Islet precursor cell (in vitro differentiated cells): ENCODE data around the gene ERF.

Experiments used
- DNase-seq: peaks from one replicate; pipeline ENCODE4 v3.0.0-alpha.2; 2018

ERF gene

DNA sequence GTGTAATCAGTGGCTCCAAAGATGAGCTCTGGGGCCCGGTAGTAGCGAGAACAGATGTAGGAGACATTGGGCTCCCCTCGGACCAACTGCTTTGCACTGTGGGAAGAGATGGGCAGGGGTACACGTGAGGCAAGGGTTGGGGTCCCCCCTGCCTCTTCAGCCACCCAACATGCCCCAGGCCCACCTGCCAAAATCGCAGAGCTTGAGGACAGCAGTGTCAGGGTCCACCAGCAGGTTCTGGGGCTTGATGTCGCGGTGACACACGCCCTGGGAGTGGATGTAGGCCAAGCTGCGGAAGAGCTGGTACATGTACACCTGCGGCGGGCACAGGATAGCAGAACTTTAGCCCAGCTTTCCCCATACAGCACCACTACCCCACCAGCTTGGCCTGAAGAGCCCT, 20.6 kb downstream of the ERF start:
- no peak for DNase-seq

DNA sequence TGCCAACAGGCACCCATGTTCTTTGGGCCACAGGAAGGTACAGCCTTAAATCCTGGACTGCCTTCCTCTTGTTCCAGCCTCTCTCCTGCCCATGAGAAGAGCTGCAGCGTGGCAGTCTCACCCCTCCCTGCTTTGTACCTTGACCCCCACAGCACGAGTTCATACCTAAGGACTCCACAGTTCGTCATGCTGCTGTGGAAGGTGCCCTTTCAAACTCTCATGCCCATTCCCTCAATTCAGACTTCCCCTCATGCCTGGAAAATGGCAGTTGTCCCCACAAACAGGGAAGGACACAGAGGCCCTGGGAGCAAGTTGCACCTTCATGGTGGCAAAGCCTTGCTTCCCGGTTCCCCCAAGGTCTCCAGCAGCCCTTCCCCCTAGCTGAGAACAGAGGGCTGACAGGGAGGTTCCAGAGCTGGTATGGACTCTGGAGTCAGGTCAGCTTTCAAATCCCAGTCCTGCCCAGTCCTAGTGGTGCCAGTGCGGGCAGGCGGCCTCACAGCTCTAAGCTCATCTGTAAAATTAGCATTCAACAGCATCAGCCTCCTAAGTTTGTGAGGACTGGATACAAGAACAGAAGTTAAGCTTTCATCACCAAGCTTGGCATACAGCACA, 21.1 kb downstream of the ERF start:
- no peak for DNase-seq

DNA sequence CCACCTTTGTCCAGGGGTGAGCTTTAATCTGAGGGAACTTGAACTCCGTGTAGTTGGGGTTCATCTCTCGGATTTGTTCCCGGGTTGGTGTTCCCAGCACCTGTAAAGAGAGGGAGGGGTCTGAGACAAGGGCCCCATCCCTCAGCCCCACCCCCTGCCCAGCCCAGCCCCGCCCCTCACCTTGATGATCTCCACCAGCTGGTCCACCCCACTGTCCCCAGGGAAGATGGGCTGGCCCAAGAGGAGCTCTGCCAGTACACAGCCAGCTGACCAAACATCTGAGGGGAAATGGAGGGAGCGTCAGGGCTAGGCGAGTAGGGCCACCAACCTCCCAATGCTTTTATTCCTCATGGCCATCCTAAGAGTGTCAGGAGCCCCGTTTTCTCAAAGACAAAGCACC, 21.8 kb downstream of the ERF start:
- DNase-seq, result no peak

DNA sequence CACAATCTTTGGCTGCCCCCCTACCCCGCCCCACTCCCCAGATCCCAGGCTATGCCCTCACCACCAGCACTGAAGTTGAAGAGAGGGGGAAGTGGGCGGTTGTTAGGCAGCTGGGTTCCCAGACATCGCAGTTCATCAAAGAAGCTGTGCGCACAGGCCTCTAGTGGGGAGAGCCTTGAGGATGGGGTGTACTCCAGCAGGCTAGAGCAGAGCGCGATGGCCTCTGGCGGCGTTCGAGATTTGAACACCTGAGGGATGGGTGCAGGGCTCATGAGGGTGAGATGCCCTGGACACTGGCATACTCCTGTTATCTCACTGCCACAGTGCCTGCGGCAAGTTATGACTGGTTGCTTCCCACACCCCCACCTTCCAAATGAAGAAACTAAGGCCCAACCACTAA, 22.5 kb downstream of the ERF start:
- DNase-seq, result no peak

DNA sequence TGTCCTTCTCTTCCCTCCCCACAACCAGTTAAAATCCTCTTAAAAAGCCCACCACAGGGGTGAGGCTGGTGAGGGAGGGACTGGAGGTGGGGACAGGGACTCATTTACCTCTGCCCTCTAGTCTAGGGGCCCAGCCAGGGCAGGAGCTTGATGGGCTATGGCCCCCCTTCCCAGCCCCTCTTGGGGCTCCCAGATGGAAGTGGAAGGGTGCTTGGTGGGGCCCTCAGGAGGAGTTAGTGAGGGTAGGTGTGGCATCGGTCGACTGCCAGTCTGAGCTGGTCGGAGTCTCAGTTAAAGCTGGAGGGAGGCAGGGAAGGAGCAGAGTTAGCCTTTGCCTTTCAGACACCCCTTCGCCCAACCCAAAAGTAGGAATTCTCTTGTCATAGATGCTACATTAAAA, 24.4 kb downstream of the ERF start:
- DNase-seq, result no peak

DNA sequence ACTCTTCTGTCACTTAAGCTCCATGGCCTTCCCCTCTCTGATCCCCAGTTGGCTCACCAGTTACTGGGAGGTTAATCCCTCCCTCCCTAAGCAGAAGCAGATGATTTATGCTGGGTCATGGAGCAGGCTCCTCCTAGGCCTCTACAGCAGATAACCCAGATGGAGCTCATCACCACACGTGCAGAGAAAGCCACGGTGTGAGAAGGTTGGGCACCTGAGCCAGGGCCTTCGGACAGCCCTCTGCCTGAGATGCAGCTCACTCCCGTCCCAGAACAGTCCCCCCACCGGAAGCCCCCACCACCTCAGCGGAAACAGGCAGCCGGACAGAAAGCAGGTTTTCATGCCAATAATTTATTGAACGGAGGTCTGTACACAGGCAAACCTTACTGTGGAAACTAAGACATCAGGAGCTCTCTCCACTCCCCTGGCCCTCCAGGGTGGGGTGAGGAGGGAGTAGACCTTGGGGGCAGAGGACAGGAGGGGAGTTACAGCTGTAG, 25.0 kb downstream of the ERF start:
- no peak for DNase-seq

DNA sequence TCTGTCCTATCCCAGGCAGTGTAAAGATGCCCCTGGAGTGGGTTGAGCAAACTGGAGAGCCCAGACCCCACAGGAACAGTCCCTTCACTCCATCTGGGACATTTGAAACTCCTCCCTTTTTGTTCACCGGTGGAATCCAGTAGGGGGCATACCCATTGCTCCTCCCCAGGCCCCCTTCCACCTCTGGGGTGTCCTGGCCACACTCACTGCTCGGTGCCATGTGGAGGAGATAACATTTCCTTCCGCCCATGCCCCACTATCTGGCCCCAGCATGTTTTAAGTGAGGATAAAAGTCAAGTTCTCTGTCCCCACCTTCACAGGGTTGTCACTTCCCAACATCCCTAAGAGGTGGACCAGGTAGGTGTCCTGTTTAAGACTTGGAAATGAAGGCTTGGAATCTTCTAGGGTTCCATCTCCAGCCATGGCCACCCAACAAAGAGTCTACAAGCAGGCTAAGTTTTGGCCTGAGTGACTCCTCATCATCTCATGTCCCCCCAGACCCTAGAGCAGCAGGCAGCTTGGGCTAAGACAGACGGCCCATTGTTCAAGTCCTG, 25.6 kb downstream of the ERF start:
- DNase-seq, result no peak

DNA sequence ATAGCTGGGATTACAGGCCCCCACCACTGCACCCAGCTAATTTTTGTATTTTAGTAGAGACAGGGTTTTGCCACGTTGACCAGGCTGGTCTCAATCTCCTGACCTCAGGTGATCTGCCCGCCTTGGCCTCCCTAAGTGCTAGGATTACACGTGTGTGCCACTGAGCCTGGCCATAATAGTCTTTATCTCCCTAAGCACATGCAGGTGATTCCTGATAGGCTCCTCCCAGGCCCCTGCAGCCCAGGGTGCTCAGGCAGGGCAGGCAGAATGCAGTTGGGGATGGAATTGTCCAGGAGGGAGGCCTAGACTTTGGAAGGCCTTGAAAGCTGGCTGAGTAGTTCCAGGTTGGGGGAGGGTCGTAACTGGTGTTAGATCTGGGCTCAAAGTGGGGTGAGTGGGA, 26.3 kb downstream of the ERF start:
- DNase-seq, result no peak

DNA sequence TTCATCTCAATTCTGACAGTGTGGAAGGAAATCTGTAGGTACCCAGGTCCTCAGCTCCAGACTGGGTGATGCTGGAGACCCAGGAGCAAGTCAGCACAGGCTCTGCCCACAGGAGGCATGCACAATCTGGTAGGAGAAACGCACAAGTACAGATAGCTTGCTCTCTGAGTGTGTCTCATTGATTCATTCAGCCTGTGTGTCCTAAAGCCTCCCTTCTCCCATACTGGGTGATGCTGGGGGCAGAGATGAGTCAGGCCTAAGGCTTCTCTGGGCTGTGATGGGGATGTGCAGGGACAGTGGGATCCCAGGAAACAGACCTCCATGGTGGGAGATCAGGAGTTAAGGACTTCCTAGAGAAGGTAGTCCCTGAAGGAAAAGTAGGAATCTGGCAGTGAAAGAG, 28.0 kb downstream of the ERF start:
- no peak for DNase-seq

DNA sequence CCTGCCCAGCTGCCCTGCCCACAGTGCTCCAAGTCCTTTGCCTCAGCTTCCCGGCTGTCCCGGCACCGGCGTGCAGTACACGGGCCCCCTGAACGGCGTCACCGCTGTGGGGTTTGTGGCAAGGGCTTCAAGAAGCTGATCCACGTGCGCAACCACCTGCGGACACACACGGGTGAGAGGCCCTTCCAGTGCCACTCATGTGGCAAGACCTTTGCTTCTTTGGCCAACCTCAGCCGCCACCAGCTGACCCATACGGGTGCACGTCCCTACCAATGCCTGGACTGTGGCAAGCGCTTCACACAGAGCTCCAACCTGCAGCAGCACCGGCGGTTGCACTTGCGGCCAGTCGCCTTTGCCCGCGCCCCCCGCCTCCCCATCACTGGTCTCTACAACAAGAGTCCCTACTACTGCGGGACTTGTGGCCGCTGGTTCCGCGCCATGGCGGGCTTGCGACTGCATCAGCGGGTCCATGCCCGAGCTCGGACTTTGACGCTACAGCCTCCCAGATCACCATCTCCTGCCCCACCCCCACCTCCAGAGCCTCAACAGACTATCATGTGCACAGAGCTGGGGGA, 29.1 kb downstream of the ERF start:
- DNase-seq, result no peak

DNA sequence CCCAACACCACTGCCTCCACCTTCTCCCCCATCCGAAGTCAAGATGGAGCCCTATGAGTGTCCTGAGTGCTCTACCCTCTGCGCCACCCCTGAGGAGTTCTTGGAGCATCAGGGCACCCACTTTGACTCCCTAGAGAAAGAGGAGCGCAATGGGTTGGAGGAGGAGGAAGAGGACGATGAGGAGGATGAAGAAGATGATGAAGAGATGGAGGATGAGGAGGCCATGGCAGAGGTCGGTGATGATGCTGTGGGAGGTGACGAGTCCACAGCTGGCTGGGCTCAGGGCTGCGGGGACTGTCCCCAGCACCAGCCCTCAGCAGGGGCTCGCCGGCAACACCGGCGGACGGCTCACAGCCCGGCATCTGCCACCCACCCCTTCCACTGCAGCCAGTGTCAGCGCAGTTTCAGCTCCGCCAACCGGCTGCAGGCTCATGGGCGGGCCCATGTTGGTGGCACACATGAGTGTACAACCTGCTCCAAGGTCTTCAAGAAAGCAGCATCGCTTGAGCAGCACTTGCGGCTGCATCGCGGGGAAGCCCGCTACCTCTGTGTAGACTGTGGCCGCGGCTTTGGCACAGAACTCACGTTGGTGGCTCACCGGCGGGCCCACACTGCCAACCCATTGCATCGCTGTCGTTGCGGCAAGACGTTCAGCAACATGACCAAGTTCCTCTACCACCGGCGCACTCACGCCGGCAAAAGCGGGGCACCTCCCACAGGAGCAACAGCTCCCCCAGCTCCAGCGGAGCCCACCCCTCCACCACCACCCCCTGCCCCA, 29.8 kb downstream of the ERF start:
- DNase-seq, result no peak

DNA sequence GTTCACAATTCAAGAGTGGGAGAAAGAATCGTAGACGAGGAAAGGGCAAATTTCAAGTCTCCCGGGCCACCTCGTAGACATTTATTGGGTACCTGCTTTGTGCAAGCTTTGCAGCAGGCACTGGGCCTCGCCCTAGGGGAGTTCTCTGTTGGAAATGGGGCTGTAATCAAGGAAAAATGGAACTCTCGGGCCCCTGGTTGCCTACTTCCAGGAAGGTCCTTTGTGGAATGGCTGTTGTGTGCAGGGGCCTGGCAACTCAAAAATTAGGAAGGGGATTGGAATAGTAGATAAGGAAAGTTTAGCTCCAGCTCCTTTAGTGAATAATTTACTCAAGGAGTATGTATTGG, 34.2 kb downstream of the ERF start:
- no peak for DNase-seq

DNA sequence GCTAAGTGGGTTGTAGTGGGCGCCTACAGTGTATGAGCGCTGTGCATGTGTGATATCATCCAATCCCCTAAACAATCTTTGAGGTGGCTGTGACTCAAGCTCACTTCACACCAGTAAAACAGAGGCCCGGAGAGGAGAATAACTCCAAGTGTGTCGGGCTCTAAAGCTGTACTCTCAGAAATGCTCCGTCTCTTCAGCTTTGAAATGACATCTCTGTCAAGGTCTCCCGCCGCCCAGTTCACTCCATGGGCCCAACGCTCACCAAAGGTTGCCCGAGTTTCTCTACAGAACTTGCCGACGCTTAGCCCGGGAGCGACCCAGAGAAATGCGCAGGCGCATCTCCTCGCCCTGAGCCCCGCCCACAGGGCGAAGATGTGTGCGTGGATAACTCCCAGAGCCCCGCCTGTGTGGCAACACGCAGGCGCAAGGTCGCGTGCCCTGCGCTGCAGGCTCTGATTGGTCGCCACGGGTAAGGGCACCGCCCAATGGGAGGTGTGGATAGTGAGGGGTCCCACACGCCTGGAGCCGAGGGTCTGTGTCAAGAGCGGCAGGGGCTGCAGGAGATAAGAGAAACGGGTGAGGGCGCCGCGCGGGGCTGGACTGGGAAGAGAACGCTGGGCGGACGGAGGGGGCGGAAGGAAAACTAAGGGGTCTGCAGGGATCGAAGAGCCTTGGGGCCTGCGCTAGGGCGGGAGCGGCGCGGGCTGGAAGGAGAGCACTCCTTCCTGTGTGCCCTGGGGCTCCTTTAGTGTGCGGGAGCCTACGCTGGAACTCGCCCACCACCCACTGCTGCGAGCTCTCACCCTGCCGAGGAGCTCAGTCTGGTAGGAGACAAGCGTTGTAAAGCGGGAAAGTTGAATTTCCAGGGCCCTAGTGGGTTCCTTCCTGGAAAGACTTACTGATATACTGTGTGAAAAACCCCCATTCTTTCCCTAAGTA, 34.8 kb downstream of the ERF start, which contains the start of gene ZNF526:
Gene ZNF526 (plus strand): TSS at position 501 of the 939 bp plus-strand sequence. CDS start 4,092 bp downstream, outside the sequence.
- DNase-seq, result peak; percentile 100

DNA sequence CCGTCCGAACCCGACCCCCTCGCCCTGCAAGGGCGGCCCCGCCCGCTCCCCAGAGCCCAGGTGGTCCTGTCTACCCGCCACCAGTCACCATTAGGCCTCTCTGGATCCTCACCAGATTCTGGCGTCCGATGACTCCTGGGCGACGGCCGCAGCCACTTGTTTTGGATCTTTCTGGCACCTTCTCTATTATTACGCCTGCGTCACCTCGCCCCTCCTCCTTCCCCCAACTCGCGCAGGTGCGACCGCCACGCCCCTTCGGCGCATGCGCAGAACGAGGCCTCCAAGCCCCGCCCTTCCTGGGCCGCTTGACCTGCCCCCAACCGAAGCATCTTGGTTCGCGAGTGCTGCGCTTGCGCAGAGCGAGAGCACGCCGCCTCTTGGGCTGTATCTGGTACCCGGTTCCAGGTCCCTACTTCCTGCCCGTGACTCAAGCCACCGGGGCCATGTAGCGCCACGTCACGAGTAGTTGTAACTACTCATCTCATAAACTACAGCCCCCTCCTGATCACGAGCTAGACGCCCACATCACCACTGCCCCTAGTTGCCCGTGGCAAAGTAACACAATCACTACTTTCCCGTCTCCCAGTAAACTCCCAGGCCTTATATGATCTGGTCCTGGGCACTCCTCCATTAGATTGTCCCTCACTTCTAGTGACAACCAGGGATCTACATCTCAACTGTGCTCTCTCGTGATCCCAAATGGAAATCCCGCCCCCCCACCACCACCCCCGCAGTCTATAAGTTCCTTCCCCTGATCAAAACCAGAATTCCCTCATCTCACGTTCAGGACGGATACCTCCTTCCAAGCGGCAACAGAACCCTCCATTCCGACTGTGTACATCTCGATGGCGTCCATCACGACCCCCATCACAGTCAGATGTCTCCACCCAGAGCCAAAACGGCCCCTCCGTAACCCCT, 37.1 kb downstream of the ERF start, which contains the start of gene DEDD2:
Gene DEDD2 (minus strand): TSS at position 158 of the 918 bp plus-strand sequence. CDS start 670 bp downstream, outside the sequence.
- peak; percentile 99 for DNase-seq

DNA sequence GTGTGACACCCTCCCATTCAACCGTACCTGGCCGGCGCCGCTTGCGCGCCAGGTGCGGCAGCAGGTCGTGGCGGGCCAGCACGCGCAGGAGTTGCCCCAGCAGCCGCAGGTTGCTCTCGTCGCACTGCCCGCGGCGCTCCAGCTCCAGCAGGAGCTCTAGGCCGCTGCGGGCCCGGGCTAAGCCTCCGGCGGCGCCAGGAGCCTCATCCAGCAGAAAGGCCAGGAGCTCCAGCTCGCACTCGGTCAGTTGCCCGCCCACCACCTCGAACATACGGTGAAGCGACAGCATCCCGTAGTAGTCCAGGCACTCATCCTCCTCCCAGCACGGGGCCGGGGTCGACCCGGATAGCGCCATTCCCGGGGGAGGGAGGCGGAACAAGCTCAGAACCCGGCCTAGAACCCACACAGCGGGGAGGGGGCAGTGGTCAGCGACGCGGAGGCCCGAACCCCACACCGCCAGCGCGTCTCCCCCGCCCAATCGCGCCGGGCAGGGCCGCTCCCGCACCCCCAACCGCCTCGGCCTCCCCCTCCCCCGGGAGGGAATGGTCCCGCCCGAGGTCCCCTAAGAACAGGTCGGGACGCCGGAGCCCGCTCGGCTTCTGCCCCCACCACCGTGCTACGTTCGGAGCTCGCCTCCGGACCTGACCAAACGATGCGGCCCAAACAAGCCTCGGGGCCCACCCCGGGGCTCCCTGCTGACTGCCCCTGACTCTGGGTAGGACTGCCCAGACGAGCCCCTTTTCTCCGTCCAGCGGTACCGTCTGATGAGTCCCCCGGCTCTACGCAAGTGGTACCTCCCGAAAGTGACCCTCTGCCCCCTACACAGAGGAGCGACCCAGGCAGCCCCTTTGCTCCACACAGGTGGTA, 38.0 kb downstream of the ERF start:
- DNase-seq, result peak; percentile 79

DNA sequence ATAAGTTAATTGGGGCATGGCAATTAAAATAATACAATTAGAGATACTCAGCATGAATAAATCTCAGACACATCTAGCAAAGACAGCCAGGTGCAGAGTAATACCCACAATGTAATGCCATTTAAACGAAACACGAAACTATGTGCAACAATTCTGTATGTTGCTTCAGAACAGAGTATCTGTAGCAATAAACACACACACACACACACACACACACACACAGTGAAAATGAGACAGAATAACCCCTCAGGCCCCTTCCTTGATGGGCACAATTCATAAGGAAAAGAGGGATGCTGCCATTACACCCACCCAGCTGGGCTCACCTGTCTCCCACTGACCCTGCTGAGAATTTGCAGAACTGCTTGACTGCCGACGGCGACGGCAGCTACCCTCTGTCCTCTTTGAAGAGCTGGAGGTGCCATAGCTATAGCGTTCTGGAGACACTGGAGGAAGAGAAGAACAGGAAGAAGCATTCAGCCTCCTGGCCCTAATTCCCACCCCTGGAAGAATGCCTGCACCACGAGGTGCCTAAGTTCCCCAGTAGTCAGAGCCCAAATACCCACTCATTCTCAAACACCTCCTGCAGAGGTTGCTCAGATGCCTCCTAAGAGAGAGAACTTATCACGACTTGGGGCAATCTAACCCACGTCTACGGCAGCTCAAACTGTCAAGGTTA, 40.0 kb downstream of the ERF start:
- no peak for DNase-seq

DNA sequence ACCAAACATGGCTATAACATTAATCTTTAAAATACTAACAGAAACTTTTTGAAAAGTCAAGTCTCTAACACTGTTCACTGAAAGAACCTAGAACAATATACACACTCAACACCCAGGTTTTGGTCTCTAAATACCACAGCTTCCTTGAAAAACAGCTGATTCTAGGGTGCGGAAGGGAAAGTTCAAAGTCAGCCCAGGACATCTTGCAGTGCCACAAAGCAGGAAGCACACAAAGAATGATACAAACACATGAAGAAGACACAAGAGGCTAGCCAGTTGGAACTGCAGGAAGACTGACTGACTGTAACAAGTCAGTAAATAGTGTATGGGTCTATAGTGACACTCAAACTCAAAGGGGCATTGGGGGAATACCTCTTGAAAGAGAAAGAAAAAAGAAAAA, 42.0 kb downstream of the ERF start:
- no peak for DNase-seq

DNA sequence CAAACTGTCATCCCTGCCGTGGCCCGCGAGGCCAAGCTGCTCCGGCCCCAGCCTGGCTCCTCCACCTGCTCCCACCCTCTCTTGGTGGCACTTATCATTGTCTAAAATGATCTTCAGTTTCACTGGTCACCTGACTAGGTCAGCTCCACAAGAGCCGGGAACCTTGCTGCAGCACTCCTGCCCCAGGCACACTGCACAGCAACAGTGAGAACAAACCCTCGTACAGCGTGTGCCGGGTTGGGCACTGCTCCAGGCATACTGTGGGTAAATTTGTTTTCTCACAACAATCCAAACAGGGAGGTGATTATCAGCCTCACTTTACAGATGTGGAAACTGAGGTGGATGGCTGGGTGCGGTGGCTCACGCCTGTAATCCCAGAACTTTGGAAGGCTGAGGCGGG, 46.3 kb downstream of the ERF start:
- no peak for DNase-seq

DNA sequence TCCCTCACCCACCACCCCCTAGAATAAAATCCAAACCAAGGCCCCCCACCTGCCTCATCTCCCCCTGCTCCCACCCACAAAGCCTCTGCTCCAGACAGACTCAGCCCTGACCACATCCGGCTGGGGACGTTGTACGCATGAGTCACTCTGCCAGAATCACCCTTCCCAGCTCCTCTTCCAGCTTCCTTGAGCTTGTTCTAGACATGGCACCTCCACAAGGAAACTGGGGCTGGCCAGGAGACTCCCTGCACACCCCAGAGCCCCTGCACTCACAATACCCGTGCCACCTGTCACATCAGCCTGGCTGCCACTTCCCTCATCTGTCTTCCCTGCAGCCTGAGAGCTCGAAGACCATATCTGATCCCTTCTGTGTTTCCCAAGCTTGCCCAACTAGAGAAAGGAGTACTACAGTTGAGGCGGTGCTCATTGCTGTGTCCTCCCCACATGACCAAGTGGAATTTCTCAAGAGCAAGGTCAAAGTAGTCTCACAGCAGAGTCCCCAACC, 47.1 kb downstream of the ERF start:
- peak; percentile 79 for DNase-seq
